Activated CD4-positive, alpha-beta T cell treated with anti-CD3 and anti-CD28 coated beads for 36 hours (primary cell): ENCODE results near the gene COMP. TPM values are rescaled to one million over a fixed set of nuclear protein-coding genes. Genes with fewer than 3 reads are reported as not detected.
"Not testable (repeated sequence)": the region's sequence is repeated elsewhere in the genome, so short reads cannot be mapped to it uniquely, and the experiment has no call there.

Experiments used
- ATAC-seq: fragments of 200-7000 bp; cut with Tn5 transposase; one replicate; pipeline ENCODE4 v1.10.0; 2021; ENCODE audit warnings: mild to moderate bottlenecking, moderate library complexity
- CTCF ChIA-PET: fragments of 350-600 bp; sonication (Branson Sonifier 250); formaldehyde crosslinking; loops from one replicate; lab custom pipeline; 2021; ENCODE audit warnings: antibody characterized with exemption; lab: Charles Lee
- POLR2A ChIA-PET: fragments of 350-600 bp; sonication (Branson Sonifier 250); formaldehyde crosslinking; loops from one replicate; lab custom pipeline; 2021; ENCODE audit warnings: antibody characterized with exemption, inconsistent platforms; lab: Charles Lee
- DNase-seq: peaks from one replicate; pipeline ENCODE4 v3.0.0-alpha.2; 2020
- H3K27ac Mint-ChIP-seq: one replicate; pipeline ENCODE4 v1.8.0; 2021; ENCODE audit warnings: mixed read lengths
- H3K27me3 Mint-ChIP-seq: one replicate; pipeline ENCODE4 v1.8.0; 2021; ENCODE audit warnings: mixed read lengths
- H3K36me3 Mint-ChIP-seq: one replicate; pipeline ENCODE4 v1.8.0; 2021; ENCODE audit warnings: low read depth, mixed read lengths
- H3K4me1 Mint-ChIP-seq: one replicate; pipeline ENCODE4 v1.8.0; 2021; ENCODE audit warnings: mixed read lengths
- H3K4me3 Mint-ChIP-seq: one replicate; pipeline ENCODE4 v1.8.0; 2021; ENCODE audit warnings: mild to moderate bottlenecking, moderate library complexity, mixed read lengths
- H3K9me3 Mint-ChIP-seq: one replicate; pipeline ENCODE4 v1.8.0; 2021; ENCODE audit warnings: low read depth, mixed read lengths
- intact Hi-C, 2 experiments: fragments of 100-400 bp; cut with DNase I in 1 of 2; cut with micrococcal nuclease in 1 of 2; formaldehyde crosslinking; loops; one replicate each; pipeline versions ENCODE4 v1.14.2 to v1.15.1; 2022 to 2024; cut with DNase I, micrococcal nuclease
- total RNA-seq, 2 experiments: library from RNA; stranded (reverse); gene quantifications; one replicate each; pipeline ENCODE4 v1.2.3, GENCODE V29; 2021

COMP gene
- total RNA-seq, 2 experiments from 2014 or later: not detected

DNA sequence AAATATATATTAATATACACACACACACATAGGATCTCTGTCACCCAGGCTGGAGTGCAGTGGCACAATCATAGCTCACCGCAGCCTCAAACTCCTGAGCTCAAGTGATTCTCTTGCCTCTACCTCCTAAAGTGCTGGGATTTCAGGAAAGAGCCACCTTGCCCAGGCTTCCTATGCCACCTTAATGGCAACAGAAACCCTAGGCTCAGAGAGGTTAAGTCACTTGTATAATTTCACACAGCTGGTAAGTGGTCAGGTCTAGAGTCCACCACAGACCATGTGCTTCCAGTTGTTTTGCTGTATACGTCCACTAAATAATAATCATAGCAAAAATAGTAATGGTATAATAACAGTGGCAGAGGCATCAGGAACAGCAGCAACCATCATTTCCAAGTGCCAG, 39.4 kb upstream of the COMP start:
- DNase-seq (no peak), ATAC-seq (no peak)
- H3K27me3 Mint-ChIP-seq: peaks cover 3% of the 10 kb centered on the region
- ChIA-PET POLR2A (interaction anchor here (0.9 kb wide), 1 partner anchor 9 kb away, joined by 4 read pairs; no protein-coding TSS in a partner anchor), CTCF (interaction anchor here (0.9 to 2.8 kb wide), 3 partner anchors 14 to 115 kb away, joined by 3 to 8 read pairs (median 3); no protein-coding TSS in a partner anchor)
- peaks cover 27% of the 10 kb centered on the region for H3K36me3 Mint-ChIP-seq
- H3K4me3 Mint-ChIP-seq: no peak overlapping the region
- H3K9me3 Mint-ChIP-seq: peaks cover 2% of the 10 kb centered on the region
- H3K27ac Mint-ChIP-seq: no peak overlapping the region
- H3K4me1 Mint-ChIP-seq: peaks cover 23% of the 10 kb centered on the region
- intact Hi-C loops: loop anchor here in 1 of 2 experiments (2.0 to 5.0 kb wide), 2 partner anchors 202 to 488 kb away; partner anchors contain the start of genes ARMC6, PGPEP1 and SUGP2

GRCh38 chr19:18828786-18829185, 37.7 kb upstream of the COMP start:
- peaks cover 6% of the 10 kb centered on the region for H3K4me1 Mint-ChIP-seq
- CTCF ChIA-PET: interaction anchor here (0.6 to 1.1 kb wide), 3 partner anchors 18 to 443 kb away, joined by 3 to 5 read pairs (median 4); partner anchors contain the start of gene GDF15
- H3K27me3 Mint-ChIP-seq: peaks cover 3% of the 10 kb centered on the region
- DNase-seq (no peak), ATAC-seq (no peak)
- no peak overlapping the region for H3K27ac Mint-ChIP-seq
- H3K4me3 Mint-ChIP-seq: no peak overlapping the region
- intact Hi-C loops: no loop called here
- peaks cover 11% of the 10 kb centered on the region for H3K36me3 Mint-ChIP-seq
- H3K9me3 Mint-ChIP-seq: peaks cover 2% of the 10 kb centered on the region
- POLR2A ChIA-PET: interaction anchor here (0.6 to 0.9 kb wide), 3 partner anchors 13 to 31 kb away, joined by 3 read pairs; no protein-coding TSS in a partner anchor

DNA sequence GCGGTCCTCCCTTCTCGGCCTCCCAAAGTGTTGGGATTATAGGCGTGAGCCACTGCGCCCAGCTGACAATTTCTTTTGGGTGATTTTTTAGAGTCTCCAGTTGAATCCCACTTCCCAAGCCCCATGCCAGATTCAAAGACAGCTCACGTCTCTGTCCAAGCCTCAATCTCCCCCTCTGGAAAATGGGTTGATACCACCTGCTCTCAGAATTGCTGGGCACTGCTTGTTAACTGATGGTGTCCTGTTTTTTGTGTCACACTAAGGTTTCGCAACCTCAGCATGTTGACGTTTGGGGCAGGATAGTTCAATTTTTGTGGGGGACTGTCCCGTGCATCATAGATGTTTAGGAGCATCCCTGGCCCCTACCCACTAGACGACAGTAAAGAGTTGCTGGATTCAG, 26.5 kb upstream of the COMP start:
- DNase-seq (no peak), ATAC-seq (no peak)
- Mint-ChIP-seq H3K4me3 (no peak overlapping the region), H3K36me3 (no peaks in the 10 kb centered on the region), H3K27me3 (peaks cover 4% of the 10 kb centered on the region), H3K27ac (no peak overlapping the region), H3K9me3 (no peaks in the 10 kb centered on the region), H3K4me1 (no peaks in the 10 kb centered on the region)
- POLR2A ChIA-PET: no interaction called here
- CTCF ChIA-PET: no interaction called here
- intact Hi-C loops: no loop called here

DNA sequence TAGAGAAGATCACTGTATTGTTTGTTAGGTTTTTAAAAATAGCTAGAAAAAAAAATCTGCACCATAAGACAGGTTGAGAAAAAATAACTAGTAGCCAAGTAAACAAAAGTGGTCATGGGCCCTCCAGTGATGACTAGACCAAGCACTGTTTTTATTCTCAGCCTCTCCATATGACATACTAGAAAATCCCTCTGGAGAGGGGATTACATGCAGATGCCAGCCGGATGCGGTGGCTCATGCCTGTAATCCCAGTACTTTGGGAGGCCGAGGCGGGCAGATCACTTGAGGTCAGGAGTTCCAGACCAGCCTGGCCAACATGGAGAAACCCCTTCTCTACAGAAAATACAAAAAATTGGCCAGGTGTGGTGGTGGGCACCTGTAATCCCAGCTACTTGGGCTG, 25.5 kb upstream of the COMP start:
- H3K27me3 Mint-ChIP-seq, ATAC-seq, H3K4me1 Mint-ChIP-seq, H3K4me3 Mint-ChIP-seq, intact Hi-C loops, H3K27ac Mint-ChIP-seq, H3K9me3 Mint-ChIP-seq, CTCF ChIA-PET, H3K36me3 Mint-ChIP-seq, DNase-seq: not testable (repeated sequence)
- POLR2A ChIA-PET: interaction anchor here (0.6 kb wide), 1 partner anchor 51 kb away, joined by 4 read pairs; no protein-coding TSS in a partner anchor

DNA sequence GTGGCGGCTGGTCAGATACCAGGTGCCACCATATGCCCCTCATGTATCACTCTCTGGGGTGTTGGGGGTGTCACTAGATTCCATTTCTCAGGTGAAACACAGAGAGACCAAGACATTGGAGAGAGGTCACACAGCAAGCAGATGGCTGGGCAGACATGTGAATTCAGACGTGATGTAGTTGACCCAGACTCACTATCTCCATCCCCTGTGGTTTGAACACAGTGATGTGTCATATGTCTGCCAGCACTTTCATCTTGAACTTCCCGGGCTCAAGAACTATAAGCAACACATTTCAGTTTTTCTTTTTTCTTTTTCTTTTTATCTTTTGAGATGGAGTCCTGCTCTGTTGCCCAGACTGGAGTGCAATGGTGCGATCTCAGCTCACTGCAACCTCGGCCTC, 24.6 kb upstream of the COMP start:
- H3K9me3 Mint-ChIP-seq: no peaks in the 10 kb centered on the region
- H3K36me3 Mint-ChIP-seq: no peaks in the 10 kb centered on the region
- DNase-seq (no peak), ATAC-seq (no peak)
- H3K4me1 Mint-ChIP-seq: no peaks in the 10 kb centered on the region
- intact Hi-C loops: no loop called here
- CTCF ChIA-PET: interaction anchor here (0.7 kb wide), 1 partner anchor 320 kb away, joined by 3 read pairs; no protein-coding TSS in a partner anchor
- POLR2A ChIA-PET: no interaction called here
- no peak overlapping the region for H3K27ac Mint-ChIP-seq
- H3K27me3 Mint-ChIP-seq: peaks cover 4% of the 10 kb centered on the region
- no peak overlapping the region for H3K4me3 Mint-ChIP-seq

DNA sequence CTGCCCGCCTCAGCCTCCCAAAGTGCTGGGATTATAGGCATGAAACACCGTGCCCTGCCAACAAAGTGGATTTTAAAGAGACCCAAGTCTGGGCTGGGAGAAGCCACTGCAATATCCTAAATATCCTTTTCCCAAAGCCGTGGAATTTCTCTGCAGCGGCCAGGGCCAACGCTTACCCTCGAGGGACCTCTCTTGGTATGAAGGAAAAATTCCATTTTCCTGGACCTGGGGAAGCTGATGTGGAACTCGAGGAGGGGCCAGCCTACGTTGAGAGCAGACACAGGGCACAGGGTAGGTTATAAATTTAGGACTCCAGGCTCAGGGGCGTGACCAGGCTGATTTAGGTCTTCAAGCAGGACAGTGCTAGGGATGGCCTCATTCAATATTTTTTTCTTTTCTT, 23.0 kb upstream of the COMP start:
- no peaks in the 10 kb centered on the region for H3K9me3 Mint-ChIP-seq
- DNase-seq (no peak), ATAC-seq (no peak)
- ChIA-PET CTCF (no interaction called here), POLR2A (no interaction called here)
- no peaks in the 10 kb centered on the region for H3K36me3 Mint-ChIP-seq
- no peak overlapping the region for H3K4me3 Mint-ChIP-seq
- peaks cover 4% of the 10 kb centered on the region for H3K4me1 Mint-ChIP-seq
- H3K27me3 Mint-ChIP-seq: peaks cover 8% of the 10 kb centered on the region
- intact Hi-C loops: no loop called here
- H3K27ac Mint-ChIP-seq: no peak overlapping the region

GRCh38 chr19:18811638-18812037, 20.5 kb upstream of the COMP start:
- H3K36me3 Mint-ChIP-seq, POLR2A ChIA-PET, H3K27me3 Mint-ChIP-seq: not testable (repeated sequence)

DNA sequence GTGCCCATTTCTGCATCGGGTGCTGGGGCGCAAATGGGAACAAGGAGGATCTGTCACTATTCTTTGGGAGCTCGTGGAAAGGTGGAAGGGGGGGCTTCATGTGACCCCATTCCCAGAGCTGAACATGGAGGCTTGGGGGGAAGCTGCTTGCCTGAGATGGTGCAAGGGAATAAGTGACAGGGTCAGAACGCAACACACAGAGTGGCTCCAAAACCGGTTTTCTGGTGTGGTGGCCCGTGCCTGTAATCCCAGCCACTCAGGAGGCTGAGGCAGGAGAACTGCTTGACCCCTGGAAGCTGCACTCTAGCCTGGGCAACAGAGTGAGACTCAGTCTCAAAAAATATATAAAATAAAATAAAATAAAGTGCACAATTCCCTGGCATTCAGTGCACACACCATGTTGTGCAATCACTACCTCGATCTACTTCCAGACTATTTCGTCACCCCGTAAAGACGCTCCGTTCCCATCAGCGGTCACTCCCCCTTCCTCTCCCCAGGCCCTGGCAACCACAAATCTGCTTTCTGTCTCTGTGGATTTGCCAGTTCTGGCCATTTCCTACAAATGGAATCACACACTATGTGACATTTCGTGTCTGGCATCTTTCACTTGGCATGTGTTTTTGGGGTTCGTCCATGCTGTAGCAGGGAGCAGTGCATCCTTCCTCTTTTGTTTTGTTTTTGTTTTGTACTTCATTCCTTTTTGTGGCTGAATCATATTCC, 18.2 kb upstream of the COMP start:
- Mint-ChIP-seq H3K4me1 (peaks cover 4% of the 10 kb centered on the region), H3K27ac (no peak overlapping the region), H3K36me3 (no peaks in the 10 kb centered on the region), H3K27me3 (peaks cover 6% of the 10 kb centered on the region), H3K4me3 (no peak overlapping the region), H3K9me3 (no peaks in the 10 kb centered on the region)
- ChIA-PET POLR2A (no interaction called here), CTCF (interaction anchor here (0.7 kb wide), 1 partner anchor 274 kb away, joined by 5 read pairs; no protein-coding TSS in a partner anchor)
- ATAC-seq (no peak), DNase-seq (no peak)
- intact Hi-C loops: no loop called here

More at GRCh38 chr19:18811638-18812037, 20.5 kb upstream of the COMP start:
- H3K9me3 Mint-ChIP-seq, H3K4me1 Mint-ChIP-seq, H3K27ac Mint-ChIP-seq, H3K4me3 Mint-ChIP-seq, ATAC-seq, intact Hi-C loops, DNase-seq: not testable (repeated sequence)
- CTCF ChIA-PET: interaction anchor here (0.8 to 1.2 kb wide), 3 partner anchors 19 to 54 kb away, joined by 3 to 4 read pairs (median 3); no protein-coding TSS in a partner anchor

GRCh38 chr19:18807861-18808331, 16.8 kb upstream of the COMP start:
- peaks cover 6% of the 10 kb centered on the region for H3K27me3 Mint-ChIP-seq
- ATAC-seq: no peak
- CTCF ChIA-PET: interaction anchor here (0.6 kb wide), 1 partner anchor 137 kb away, joined by 3 read pairs; no protein-coding TSS in a partner anchor

GRCh38 chr19:18804643-18805042, 13.5 kb upstream of the COMP start:
- H3K36me3 Mint-ChIP-seq: no peaks in the 10 kb centered on the region
- no peak overlapping the region for H3K27ac Mint-ChIP-seq
- DNase-seq: no peak
- no peak for ATAC-seq
- H3K4me3 Mint-ChIP-seq: no peak overlapping the region
- H3K9me3 Mint-ChIP-seq: no peaks in the 10 kb centered on the region
- peaks cover 3% of the 10 kb centered on the region for H3K4me1 Mint-ChIP-seq
- ChIA-PET POLR2A (no interaction called here), CTCF (no interaction called here)
- peaks cover 5% of the 10 kb centered on the region for H3K27me3 Mint-ChIP-seq
- intact Hi-C loops: no loop called here

More at GRCh38 chr19:18807861-18808331, 16.8 kb upstream of the COMP start:
- intact Hi-C loops: no loop called here
- H3K36me3 Mint-ChIP-seq: no peaks in the 10 kb centered on the region
- no peak overlapping the region for H3K4me3 Mint-ChIP-seq
- H3K27ac Mint-ChIP-seq: no peak overlapping the region
- peaks cover 4% of the 10 kb centered on the region for H3K4me1 Mint-ChIP-seq
- POLR2A ChIA-PET: no interaction called here
- no peak for DNase-seq
- no peaks in the 10 kb centered on the region for H3K9me3 Mint-ChIP-seq

DNA sequence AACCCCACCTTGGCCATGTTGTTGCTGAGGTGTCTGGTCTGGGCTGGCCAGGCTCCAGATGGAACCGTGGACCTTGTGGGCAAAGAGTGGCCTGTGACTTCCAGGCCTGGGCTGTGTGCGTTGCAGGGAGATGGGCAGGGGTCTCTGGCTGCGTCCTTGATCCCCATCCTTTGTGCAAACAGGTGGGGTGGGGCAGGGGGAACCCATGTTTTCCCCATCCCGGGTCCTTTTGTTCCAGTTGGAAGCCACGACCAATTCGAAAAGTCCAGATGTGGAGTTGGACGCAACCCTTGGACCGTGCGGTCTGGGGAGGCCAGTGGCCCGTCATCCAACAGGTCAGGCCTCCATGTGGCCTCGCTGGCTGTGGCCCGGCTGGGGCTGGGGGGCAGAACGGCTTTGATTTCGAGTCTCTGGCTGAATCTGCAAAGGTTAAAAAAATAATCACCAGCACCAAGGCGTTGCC, 13.1 kb upstream of the COMP start:
- CTCF ChIA-PET: no interaction called here
- DNase-seq: no peak
- Mint-ChIP-seq H3K4me3 (no peak overlapping the region), H3K9me3 (no peaks in the 10 kb centered on the region), H3K36me3 (no peaks in the 10 kb centered on the region), H3K27ac (no peak overlapping the region), H3K4me1 (no peaks in the 10 kb centered on the region), H3K27me3 (peaks cover 3% of the 10 kb centered on the region)
- intact Hi-C loops: no loop called here
- ATAC-seq: no peak
- POLR2A ChIA-PET: interaction anchor here (0.7 kb wide), 1 partner anchor 272 kb away, joined by 3 read pairs; no protein-coding TSS in a partner anchor
